HepG2 (cell line): Measurements from ENCODE around the gene HYPK. TPM values are rescaled to one million over a fixed set of nuclear protein-coding genes. Genes with fewer than 3 reads are reported as not detected.

ENCODE experiments used
- ATF6 ChIP-seq: sonication (generic); formaldehyde crosslinking; conservative IDR thresholded peaks from 2 replicates; pipeline ENCODE4 v1.4.0; 2020; ENCODE audit warnings: missing genetic modification reagents
- E2F2 ChIP-seq: sonication (generic); formaldehyde crosslinking; IDR thresholded peaks from 2 replicates; pipeline ENCODE4 v1.4.0; 2020; ENCODE audit warnings: missing genetic modification reagents, borderline replicate concordance
- EEA1 ChIP-seq: sonication (generic); formaldehyde crosslinking; IDR thresholded peaks from 2 replicates; pipeline ENCODE4 v1.5.1; 2020; ENCODE audit warnings: mild to moderate bottlenecking, missing genetic modification reagents, borderline replicate concordance
- ETV5 ChIP-seq: IDR thresholded peaks from 2 replicates; pipeline ENCODE4 v1.6.1; 2018; ENCODE audit warnings: missing biosample characterization, missing genetic modification reagents, inconsistent platforms, borderline replicate concordance
- FOXM1 ChIP-seq: sonication (generic); formaldehyde crosslinking; IDR thresholded peaks from 2 replicates; pipeline ENCODE4 v1.5.0; 2020; ENCODE audit warnings: missing genetic modification reagents
- FOXP1 ChIP-seq, 2 experiments: fragments of 450-650 bp in 1 of 2; IDR thresholded peaks; 2 replicates each; pipeline ENCODE4 v1.6.1; 2017 to 2018; ENCODE audit warnings: antibody characterized with exemption in 1 of 2
- HMGA1 ChIP-seq: sonication (generic); formaldehyde crosslinking; conservative IDR thresholded peaks from 2 replicates; pipeline ENCODE4 v1.4.0; 2020; ENCODE audit warnings: missing genetic modification reagents
- KDM5A ChIP-seq: fragments of 200-600 bp; sonication (generic); IDR thresholded peaks from 2 replicates; pipeline ENCODE4 v1.7.0; 2018; ENCODE audit warnings: antibody characterized with exemption, mild to moderate bottlenecking, low read length, borderline replicate concordance
- LCORL ChIP-seq, 2 experiments: fragments of 450-650 bp in 1 of 2; sonication (generic) in 1 of 2; formaldehyde crosslinking in 1 of 2; IDR thresholded peaks; 2 replicates each; pipeline versions ENCODE4 v1.5.0 to v1.6.1; 2017 to 2020; ENCODE audit warnings: antibody characterized with exemption in 1 of 2, missing genetic modification reagents in 1 of 2
- MIXL1 ChIP-seq: IDR thresholded peaks from 2 replicates; pipeline ENCODE4 v1.6.1; 2016
- NCOA5 ChIP-seq: sonication (generic); formaldehyde crosslinking; IDR thresholded peaks from 2 replicates; pipeline ENCODE4 v1.4.0; 2020; ENCODE audit warnings: missing genetic modification reagents
- NPAS2 ChIP-seq: sonication (generic); formaldehyde crosslinking; IDR thresholded peaks from 2 replicates; pipeline ENCODE4 v1.8.0; 2022; ENCODE audit warnings: mild to moderate bottlenecking, missing genetic modification reagents, borderline replicate concordance
- RBFOX2 ChIP-seq: fragments of 200-400 bp; formaldehyde crosslinking; IDR thresholded peaks from 2 replicates; pipeline ENCODE4 v1.6.1; 2017; ENCODE audit warnings: low read depth, mild to moderate bottlenecking, low read length
- REL ChIP-seq: sonication (generic); formaldehyde crosslinking; conservative IDR thresholded peaks from 2 replicates; pipeline ENCODE4 v1.8.0; 2022; ENCODE audit warnings: mild to moderate bottlenecking, missing genetic modification reagents, moderate library complexity
- SIX1 ChIP-seq: sonication (generic); formaldehyde crosslinking; IDR thresholded peaks from 2 replicates; pipeline ENCODE4 v1.4.0; 2020; ENCODE audit warnings: missing genetic modification reagents, borderline replicate concordance
- SNAPC2 ChIP-seq: sonication (generic); formaldehyde crosslinking; IDR thresholded peaks from 2 replicates; pipeline ENCODE4 v1.8.1; 2022; ENCODE audit warnings: mild to moderate bottlenecking, missing genetic modification reagents
- ZNF142 ChIP-seq: sonication (generic); formaldehyde crosslinking; IDR thresholded peaks from 2 replicates; pipeline ENCODE4 v1.4.0; 2020; ENCODE audit warnings: missing genetic modification reagents
- ZNF205 ChIP-seq: IDR thresholded peaks from 2 replicates; pipeline ENCODE4 v1.6.1; 2018; ENCODE audit warnings: missing biosample characterization, missing genetic modification reagents
- ZNF678 ChIP-seq: sonication (generic); formaldehyde crosslinking; IDR thresholded peaks from 2 replicates; pipeline ENCODE4 v1.4.0; 2020; ENCODE audit warnings: mild to moderate bottlenecking, missing genetic modification reagents
- ZNF761 ChIP-seq: sonication (generic); formaldehyde crosslinking; conservative IDR thresholded peaks from 2 replicates; pipeline ENCODE4 v1.4.0; 2020; ENCODE audit warnings: mild to moderate bottlenecking, missing genetic modification reagents
- polyA plus RNA-seq, 8 experiments: library from polyadenylated mRNA; depleted of rRNA in 3 of 8; stranded (reverse) in 7 of 8; unstranded in 1 of 8; fragments of >200 nt; fragmentation: Illumina TruSeq in 4 of 8; extraction: Trizol in 4 of 8; gene quantifications; 2 replicates each; pipeline versions ENCODE4 v1.2.1 to v1.2.3, GENCODE V29; 2011 to 2016; ENCODE audit warnings: low read depth in 4 of 8, missing spikeins in 1 of 8, mixed read lengths in 1 of 8; ENCODE audit not compliant: insufficient read depth in 1 of 8
- total RNA-seq, 5 experiments: library from RNA; depleted of rRNA; stranded (reverse); fragments of >200 nt; fragmentation: Illumina TruSeq; extraction: Trizol; gene quantifications; 2 replicates each; pipeline ENCODE4 v1.2.3, GENCODE V29; 2016; ENCODE audit warnings: low read depth in 1 of 5

The HYPK gene
- total and polyA plus RNA-seq, 2 of the 13 experiments (the other 11 are each of a cell fraction or from before 2014, with no cell fraction given): 13.5 to 16.5 TPM

- TF ChIP-seq ZNF142 (CRISPR knock-in tag) (peak; percentile 82), HMGA1 (CRISPR knock-in tag) (no peak), ZNF678 (no peak), NPAS2 (CRISPR knock-in tag) (no peak), FOXM1 (no peak), SNAPC2 (CRISPR knock-in tag) (no peak), ATF6 (peak; percentile 93), NCOA5 (CRISPR knock-in tag) (no peak), LCORL (IDR thresholded peaks at IDR 0.05) (no peak), LCORL (CRISPR knock-in tag; IDR thresholded peaks at IDR 0.05) (no peak; the same call in 1 of the 2 replicates), EEA1 (no peak), RBFOX2 (peak; percentile 50; the same call in 1 of the 2 replicates), MIXL1 (CRISPR knock-in tag) (peak; percentile 68; the same call in 1 of the 2 replicates), E2F2 (CRISPR knock-in tag) (peak; percentile 87), FOXP1 (IDR thresholded peaks at IDR 0.05) (no peak), FOXP1 (CRISPR knock-in tag; IDR thresholded peaks at IDR 0.05) (0 out of 2 replicates have a peak, but pooled peaks have one; percentile 11), ZNF205 (CRISPR knock-in tag) (no peak), ZNF761 (CRISPR knock-in tag) (0 out of 2 replicates have a peak, but pooled peaks have one; percentile 70), KDM5A (peak; percentile 73), ETV5 (peak; percentile 90), REL (CRISPR knock-in tag) (0 out of 2 replicates have a peak, but pooled peaks have one; percentile 30), SIX1 (0 out of 2 replicates have a peak, but pooled peaks have one; percentile 9)
Observed at GRCh38 chr15:43824302-43825246, 24.2 kb downstream of the HYPK start, which contains the start of gene MFAP1 (continued).
